HG03378 (cell line): Measurements from ENCODE around the gene VGF.
"Not testable (repeated sequence)": the region's sequence is repeated elsewhere in the genome, so short reads cannot be mapped to it uniquely, and the experiment has no call there.

Source experiments
- ATAC-seq: cut with Tn5 transposase; IDR thresholded peaks from one replicate; pipeline ENCODE4 v1.9.1; 2021; ENCODE audit warnings: mild to moderate bottlenecking, moderate library complexity; ENCODE audit not compliant: unreplicated experiment

Gene VGF

GRCh38 chr7:101140339-101140699 lies 25.1 kb downstream of the VGF start:
- no peak for ATAC-seq

DNA sequence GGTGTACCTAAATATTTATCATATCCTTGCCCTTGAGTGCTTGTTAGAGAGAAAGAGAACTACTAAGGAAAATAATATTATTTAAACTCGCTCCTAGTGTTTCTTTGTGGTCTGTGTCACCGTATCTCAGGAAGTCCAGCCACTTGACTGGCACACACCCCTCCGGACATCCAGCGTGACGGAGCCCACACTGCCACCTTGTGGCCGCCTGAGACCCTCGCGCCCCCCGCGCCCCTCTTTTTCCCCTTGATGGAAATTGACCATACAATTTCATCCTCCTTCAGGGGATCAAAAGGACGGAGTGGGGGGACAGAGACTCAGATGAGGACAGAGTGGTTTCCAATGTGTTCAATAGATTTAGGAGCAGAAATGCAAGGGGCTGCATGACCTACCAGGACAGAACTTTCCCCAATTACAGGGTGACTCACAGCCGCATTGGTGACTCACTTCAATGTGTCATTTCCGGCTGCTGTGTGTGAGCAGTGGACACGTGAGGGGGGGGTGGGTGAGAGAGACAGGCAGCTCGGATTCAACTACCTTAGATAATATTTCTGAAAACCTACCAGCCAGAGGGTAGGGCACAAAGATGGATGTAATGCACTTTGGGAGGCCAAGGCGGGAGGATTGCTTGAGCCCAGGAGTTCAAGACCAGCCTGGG lies 27.0 kb downstream of the VGF start:
- ATAC-seq: peak; percentile 61

DNA sequence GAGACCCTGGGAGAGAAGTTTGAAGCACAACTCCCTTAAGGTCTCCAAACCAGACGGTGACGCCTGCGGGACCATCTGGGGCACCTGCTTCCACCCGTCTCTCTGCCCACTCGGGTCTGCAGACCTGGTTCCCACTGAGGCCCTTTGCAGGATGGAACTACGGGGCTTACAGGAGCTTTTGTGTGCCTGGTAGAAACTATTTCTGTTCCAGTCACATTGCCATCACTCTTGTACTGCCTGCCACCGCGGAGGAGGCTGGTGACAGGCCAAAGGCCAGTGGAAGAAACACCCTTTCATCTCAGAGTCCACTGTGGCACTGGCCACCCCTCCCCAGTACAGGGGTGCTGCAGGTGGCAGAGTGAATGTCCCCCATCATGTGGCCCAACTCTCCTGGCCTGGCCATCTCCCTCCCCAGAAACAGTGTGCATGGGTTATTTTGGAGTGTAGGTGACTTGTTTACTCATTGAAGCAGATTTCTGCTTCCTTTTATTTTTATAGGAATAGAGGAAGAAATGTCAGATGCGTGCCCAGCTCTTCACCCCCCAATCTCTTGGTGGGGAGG lies 27.6 kb downstream of the VGF start:
- no peak for ATAC-seq

DNA sequence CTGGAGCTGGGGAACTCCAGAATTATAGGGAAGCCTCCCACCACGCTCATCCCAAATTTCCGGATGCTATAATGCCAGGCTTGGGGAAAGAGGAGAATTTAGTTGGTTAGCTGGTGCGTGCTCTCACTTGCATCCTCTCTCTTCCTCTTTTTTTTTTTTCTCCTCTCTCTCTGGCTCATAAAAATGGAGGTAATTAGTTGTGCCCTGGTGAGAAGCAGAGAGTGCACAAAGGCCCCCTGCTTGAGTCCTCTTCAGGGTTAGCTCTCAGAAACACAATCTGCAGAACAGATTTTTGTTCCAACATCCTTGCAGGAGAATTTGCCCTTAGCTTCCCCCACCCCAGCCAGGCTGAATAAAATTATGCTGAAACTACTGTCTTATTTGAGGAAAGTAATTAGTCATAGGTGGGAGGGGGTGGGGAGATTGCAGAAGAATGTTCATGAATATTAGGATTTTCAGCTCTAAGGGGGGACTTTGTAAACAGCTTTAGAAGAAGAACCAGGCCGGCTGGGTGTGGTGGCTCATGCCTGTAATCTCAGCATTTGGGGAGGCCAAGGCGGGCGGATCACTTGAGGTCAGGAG lies 30.9 kb downstream of the VGF start:
- ATAC-seq: no peak

GRCh38 chr7:101133621-101134398 lies 31.6 kb downstream of the VGF start:
- no peak for ATAC-seq

GRCh38 chr7:101132626-101133600 lies 32.5 kb downstream of the VGF start:
- ATAC-seq: not testable (repeated sequence)

DNA sequence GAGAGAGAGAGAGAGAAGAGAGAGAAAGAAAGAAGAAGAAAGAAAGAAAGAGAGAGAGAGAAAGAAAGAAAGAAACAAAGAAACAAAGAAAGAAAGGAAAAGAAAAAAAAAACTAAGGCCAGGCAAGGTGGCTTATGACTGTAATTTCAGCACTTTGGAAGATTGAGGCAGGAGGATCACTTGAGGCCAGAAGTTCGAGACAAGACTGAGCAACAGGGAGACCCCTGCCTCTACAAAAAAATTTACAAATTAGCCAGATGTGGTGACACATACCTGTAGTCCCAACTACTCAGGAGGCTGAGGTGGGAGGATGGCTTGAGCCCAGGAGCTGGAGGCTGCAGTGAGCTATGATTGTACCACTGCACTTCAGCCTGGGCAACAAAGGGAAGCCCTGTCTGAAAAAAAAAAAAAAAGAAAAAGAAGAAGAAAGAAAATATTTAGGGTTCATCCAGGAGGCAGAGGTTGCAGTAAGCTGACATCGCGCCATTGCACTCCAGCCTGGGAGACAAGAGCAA lies 35.7 kb downstream of the VGF start:
- no peak for ATAC-seq

GRCh38 chr7:101128040-101128834 lies 37.1 kb downstream of the VGF start:
- no peak for ATAC-seq

DNA sequence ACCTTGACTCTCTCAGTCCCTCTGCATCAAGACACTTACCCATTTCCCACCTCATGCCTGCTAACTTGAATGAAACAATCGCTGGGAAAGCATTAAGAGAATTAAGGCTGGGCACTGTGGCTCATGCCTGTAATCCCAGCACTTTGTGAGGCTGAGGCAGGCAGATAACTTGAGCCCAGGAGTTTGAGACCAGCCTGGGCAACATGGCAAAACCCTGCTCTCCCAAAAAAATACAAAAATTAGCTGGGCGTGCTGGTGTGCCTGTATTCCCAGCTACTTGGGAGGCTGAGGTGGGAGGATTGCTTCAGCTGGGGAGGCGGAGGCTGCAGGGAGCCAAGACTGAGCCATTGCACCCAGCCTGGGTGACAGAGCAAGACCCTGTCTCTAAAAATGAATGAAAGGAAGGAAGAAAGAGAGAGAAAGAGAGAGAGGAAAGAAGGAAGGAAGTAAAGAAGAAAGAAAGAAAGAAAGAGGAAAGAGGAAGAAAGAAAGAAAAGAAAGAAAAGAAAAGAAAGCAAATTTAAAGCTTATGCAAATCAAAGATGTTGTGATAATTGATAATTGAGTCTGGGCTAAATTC lies 37.8 kb downstream of the VGF start:
- no peak for ATAC-seq

DNA sequence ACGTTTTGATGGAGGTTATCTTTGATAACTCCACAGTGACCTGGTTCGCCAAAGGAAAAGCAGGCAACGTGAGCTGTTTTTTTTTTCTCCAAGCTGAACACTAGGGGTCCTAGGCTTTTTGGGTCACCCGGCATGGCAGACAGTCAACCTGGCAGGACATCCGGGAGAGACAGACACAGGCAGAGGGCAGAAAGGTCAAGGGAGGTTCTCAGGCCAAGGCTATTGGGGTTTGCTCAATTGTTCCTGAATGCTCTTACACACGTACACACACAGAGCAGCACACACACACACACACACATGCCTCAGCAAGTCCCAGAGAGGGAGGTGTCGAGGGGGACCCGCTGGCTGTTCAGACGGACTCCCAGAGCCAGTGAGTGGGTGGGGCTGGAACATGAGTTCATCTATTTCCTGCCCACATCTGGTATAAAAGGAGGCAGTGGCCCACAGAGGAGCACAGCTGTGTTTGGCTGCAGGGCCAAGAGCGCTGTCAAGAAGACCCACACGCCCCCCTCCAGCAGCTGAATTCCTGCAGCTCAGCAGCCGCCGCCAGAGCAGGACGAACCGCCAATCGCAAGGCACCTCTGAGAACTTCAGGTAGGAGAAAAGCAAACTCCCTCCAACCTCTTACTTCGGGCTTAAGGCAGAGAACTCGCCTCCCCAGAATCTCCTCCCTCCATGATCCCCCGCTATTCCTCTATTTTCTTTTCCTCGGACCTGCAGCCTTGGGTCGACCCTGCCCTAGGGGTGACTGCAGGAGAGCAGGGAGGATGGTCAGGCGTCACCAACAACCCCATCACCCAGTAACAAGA lies 38.5 kb downstream of the VGF start, which contains the start of gene SERPINE1:
Gene SERPINE1 (plus strand): TSS at position 454 of the 809 bp plus-strand sequence. CDS start 1,290 bp downstream, outside the sequence.
- no peak for ATAC-seq

GRCh38 chr7:101125989-101126650 lies 39.2 kb downstream of the VGF start:
- ATAC-seq: no peak

- ATAC-seq: no peak
These were observed 40.9 kb downstream of the VGF start for GRCh38 chr7:101124376-101125056.

GRCh38 chr7:101123703-101124068 lies 41.7 kb downstream of the VGF start:
- no peak for ATAC-seq

- ATAC-seq: no peak
These were observed 42.3 kb downstream of the VGF start for GRCh38 chr7:101122933-101123702.

DNA sequence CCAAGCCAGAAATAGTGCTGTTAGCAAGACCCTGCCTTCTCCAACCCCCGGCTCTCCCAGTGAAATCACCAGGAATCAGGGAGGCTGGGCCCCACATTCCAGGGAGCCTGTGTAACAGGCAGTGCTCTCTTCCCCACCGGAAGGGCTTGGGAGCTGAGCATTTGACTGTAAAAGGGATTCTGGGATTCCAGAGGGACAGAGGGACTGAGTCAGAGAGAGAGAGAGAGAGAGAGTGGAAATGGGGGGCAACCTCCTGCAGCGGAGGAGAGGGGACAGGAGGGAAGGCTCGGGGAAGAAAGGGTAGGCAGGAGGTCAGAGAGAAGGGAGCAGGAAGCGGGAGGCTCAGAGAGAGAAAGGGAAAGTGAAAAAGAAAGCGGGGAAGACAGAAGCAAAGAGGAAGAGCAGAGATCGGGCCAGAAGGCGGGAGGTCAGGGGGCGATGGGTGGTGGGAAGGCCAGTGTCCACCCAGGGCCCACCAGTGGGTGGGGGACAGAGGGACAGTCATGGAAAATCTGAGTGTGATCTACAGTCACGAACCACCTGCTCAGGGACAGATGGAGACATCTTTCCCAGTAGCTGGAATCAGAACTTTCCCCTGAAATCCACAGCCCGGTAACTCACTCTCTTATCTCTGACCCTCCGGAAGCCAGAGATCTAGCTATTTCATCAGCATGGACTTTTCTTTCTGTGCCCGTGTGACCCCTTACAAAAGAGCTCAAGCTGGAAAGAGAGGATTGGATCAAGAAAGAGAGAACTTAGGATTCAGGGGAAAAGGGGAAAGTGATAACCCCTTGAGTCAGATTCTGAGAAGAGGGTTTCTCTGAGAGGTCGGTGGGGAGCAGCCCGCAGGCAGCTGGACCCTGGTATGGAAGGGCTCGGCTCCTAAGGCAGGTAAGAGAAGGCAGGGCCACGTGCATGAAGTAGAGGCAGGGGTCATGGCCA lies 43.1 kb downstream of the VGF start:
- ATAC-seq: no peak

DNA sequence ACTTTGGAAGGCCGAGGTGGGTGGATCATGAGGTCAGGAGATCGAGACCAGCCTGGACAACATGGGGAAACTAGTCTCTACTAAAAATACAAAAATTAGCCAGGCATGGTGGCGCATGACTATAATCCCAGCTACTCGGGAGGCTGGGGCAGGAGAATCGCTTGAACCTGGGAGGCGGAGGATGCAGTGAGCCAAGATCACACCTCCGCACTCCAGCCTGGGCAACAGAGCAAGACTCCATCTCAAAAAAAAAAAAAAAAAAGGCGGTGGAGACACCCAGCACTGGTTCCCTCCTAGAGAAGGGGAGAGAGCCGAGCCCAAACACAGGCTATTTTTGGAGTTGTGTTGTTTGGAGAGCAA lies 43.8 kb downstream of the VGF start:
- not testable (repeated sequence) for ATAC-seq
